ENCODE data around the gene KRT20.

KRT20 gene

GRCh38 chr17:40849723-40850122 is 35.3 kb downstream of the KRT20 start:
- no peak for DNase-seq

GRCh38 chr17:40848583-40849235 is 36.3 kb downstream of the KRT20 start:
- DNase-seq = no peak

GRCh38 chr17:40846515-40847144 is 38.4 kb downstream of the KRT20 start:
- peak; percentile 8 for DNase-seq

- no peak for DNase-seq
Measured at GRCh38 chr17:40844671-40845107, 40.4 kb downstream of the KRT20 start.

- DNase-seq = no peak
Measured at GRCh38 chr17:40843242-40843641, 41.8 kb downstream of the KRT20 start.

- no peak for DNase-seq
Measured at GRCh38 chr17:40841246-40841645, 43.8 kb downstream of the KRT20 start.

GRCh38 chr17:40839194-40839593 is 45.8 kb downstream of the KRT20 start:
- DNase-seq = no peak

GRCh38 chr17:40836020-40836419 is 49.0 kb downstream of the KRT20 start:
- no peak for DNase-seq

GRCh38 chr17:40833882-40834281 is 51.2 kb downstream of the KRT20 start:
- no peak for DNase-seq

DNA sequence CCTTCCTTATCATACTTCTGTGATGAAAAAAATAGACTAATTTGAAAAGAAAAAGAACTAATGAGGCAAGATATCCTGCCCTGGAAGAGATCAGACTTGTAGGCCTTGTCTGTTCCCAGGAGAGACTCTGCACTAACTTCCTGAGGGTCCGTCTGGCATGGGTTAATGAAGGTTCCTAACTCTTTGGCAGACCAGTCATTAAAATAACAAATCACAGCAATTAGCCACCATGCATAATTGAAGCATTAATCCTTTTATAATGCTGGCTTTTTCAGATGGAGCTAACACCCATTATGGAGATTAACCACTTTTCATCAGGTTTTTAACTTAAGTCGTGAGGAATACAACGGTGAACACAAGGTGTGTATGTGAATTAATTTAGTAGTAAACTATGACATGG is 52.2 kb downstream of the KRT20 start:
- DNase-seq = no peak

GRCh38 chr17:40830085-40830776 is 54.8 kb downstream of the KRT20 start:
- no peak for DNase-seq

DNA sequence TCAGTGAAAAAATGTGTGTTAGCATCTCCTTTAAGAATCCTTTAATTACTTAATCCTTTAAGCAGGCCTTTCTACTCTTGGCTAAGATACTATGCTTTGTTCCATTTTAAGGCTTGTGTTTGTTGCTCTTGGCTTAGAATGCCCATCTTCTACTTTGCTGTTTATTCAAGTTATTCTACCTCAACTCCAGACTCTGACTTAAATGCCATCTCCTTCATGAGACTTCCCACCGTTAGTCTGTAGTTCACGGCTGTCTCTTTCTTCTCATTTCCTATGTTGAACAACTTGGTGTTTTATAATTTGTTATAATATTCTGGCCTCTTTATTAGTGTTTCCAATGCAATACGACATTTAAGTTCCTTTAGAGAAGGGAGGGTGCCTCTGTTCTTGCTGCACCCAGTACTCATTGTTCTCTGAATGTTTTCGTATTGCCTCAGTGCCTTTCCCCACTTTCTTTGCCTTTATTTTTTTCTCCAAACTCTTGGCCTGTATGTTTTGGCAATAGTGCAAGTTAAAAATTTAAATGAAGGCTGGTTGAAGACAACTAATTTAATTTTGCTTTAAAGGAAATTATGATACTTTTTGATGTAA is 56.5 kb downstream of the KRT20 start:
- no peak for DNase-seq

DNA sequence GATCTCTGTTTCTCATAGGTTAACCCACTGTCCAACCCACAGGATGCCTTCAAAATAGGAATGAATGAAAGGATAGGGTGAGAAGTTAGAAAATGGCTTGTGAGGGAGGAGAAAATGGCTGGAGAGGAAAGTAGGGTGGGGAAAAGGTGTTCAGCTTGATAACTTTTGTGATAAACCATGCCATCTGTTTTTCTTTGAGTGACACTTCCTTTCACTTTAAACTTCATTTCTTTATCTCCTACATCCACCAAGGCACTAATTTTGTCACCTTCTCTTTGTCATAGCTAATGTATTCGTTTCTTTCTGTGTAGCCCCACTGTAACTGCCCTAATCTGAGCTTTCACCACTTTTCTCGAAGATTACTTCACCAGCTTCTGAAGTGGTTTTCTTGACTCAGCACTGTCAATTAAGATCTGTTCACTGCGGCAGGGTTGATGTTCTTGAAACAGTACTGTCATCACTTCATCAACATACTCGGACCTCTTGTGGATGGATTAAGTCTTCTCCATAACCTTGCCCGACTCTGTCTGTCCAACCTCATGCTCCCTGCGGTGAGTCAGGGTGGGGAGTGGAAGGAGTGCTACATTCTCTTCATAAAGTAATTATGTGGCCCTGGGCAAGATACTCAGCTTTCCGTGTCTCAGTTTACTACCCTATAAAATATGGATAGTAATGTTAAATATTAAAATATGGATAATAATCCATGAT is 57.1 kb downstream of the KRT20 start:
- DNase-seq = no peak

Data from DMS53 (cell line).